ENCODE measurements around the gene OR5AU1. TPM values are rescaled to one million over a fixed set of nuclear protein-coding genes. Genes with fewer than 3 reads are reported as not detected.
A peak's percentile ranks its signal among the peaks of the same experiment; 100 is the strongest.

The OR5AU1 gene
- polyA plus RNA-seq, 1 of the 3 experiments (the other 2 are of a cell fraction) = not detected

GRCh38 chr14:21191809-21192446 is 36.1 kb upstream of the OR5AU1 start:
- H3K9ac ChIP-seq = no peak overlapping the region
- no peaks in the 10 kb centered on the region for H4K20me1 ChIP-seq (ENCODE audit: insufficient read depth)
- H3K4me1 ChIP-seq (ENCODE audit: control insufficient read depth in 1 of 2, insufficient read depth in 2 of 2, low read depth in 1 of 2, low read length in 1 of 2) = peaks cover 0 to 13% of the 10 kb centered on the region in 2 experiments; a peak in 1 of 4 replicates
- H3K79me2 ChIP-seq (ENCODE audit: insufficient read depth) = no peaks in the 10 kb centered on the region
- H3K4me2 ChIP-seq = peak overlapping the region; percentile 70
- no peak overlapping the region; a peak in 1 of 4 replicates for H3K27ac ChIP-seq (ENCODE audit: low read depth in 2 of 2, low read length in 1 of 2)
- DNase-seq = peak; percentile 82
- no peaks in the 10 kb centered on the region for H3F3A ChIP-seq (replicated peaks; ENCODE audit: insufficient read depth)
- no peaks in the 10 kb centered on the region; the same call in 1 of the 2 replicates for H3K27me3 ChIP-seq (ENCODE audit: insufficient read depth)
- 9% methylated on average over 2 of the region's 19 CpGs for WGBS (ENCODE audit: low lambda C conversion rate)
- no peak for TF ChIP-seq TCF12 (IDR thresholded peaks at IDR 0.05)
- no peak for TF ChIP-seq PBX3 (IDR thresholded peaks at IDR 0.05)
- no peak for TF ChIP-seq USF1 (IDR thresholded peaks at IDR 0.05; ENCODE audit: borderline replicate concordance, low read depth)
- no peak for TF ChIP-seq GATA2 (CRISPR knock-in tag; IDR thresholded peaks at IDR 0.05)
- no peak for TF ChIP-seq EZH2phosphoT487 (IDR thresholded peaks at IDR 0.05; ENCODE audit: borderline replicate concordance, low read depth)
- no peak for TF ChIP-seq RAD21 (IDR thresholded peaks at IDR 0.05; ENCODE audit: low read length)
- no peaks in the 10 kb centered on the region for H3K9me3 ChIP-seq
- H3K36me3 ChIP-seq (replicated peaks in 1 of 2; ENCODE audit: control insufficient read depth in 1 of 2, insufficient read depth in 2 of 2, low read length in 1 of 2) = no peaks in the 10 kb centered on the region
- peak overlapping the region; percentile 40 to 50; a peak in 3 of 4 replicates for H3K4me3 ChIP-seq (ENCODE audit: low read depth in 2 of 2, low read length in 1 of 2)
- H3K9me2 ChIP-seq = no peaks in the 10 kb centered on the region
- ChIA-PET POLR2A (no interaction called here), CTCF (interaction anchor here (1.6 kb wide), 1 partner anchor 56 kb away, joined by 4 read pairs; no protein-coding TSS in a partner anchor)
- H2AFZ ChIP-seq (ENCODE audit: low read depth) = peak overlapping the region; percentile 33

- ChIA-PET POLR2A (no interaction called here), CTCF (interaction anchor here (1.6 kb wide), 1 partner anchor 55 kb away, joined by 4 read pairs; no protein-coding TSS in a partner anchor)
- Histone ChIP-seq H3K36me3 (replicated peaks in 1 of 2; ENCODE audit: control insufficient read depth in 1 of 2, insufficient read depth in 2 of 2, low read length in 1 of 2) (no peaks in the 10 kb centered on the region), H3K27me3 (ENCODE audit: insufficient read depth) (no peaks in the 10 kb centered on the region; the same call in 1 of the 2 replicates), H3F3A (replicated peaks; ENCODE audit: insufficient read depth) (no peaks in the 10 kb centered on the region), H2AFZ (ENCODE audit: low read depth) (peak overlapping the region; percentile 33), H3K79me2 (ENCODE audit: insufficient read depth) (no peaks in the 10 kb centered on the region), H3K4me2 (peak overlapping the region; percentile 70; the same call in 1 of the 2 replicates), H3K9ac (no peak overlapping the region), H4K20me1 (ENCODE audit: insufficient read depth) (no peaks in the 10 kb centered on the region), H3K4me1 (ENCODE audit: control insufficient read depth in 1 of 2, insufficient read depth in 2 of 2, low read depth in 1 of 2, low read length in 1 of 2) (peaks cover 0 to 13% of the 10 kb centered on the region in 2 experiments; a peak in 1 of 4 replicates), H3K9me2 (no peaks in the 10 kb centered on the region), H3K27ac (ENCODE audit: low read depth in 2 of 2, low read length in 1 of 2) (no peak overlapping the region), H3K9me3 (no peaks in the 10 kb centered on the region), H3K4me3 (ENCODE audit: low read depth in 2 of 2, low read length in 1 of 2) (peak overlapping the region; percentile 40 to 50; a peak in 3 of 4 replicates)
- WGBS (ENCODE audit: low lambda C conversion rate) = 83% methylated on average over 6 of the region's 7 CpGs
- TF ChIP-seq FOSL2 (IDR thresholded peaks at IDR 0.05; ENCODE audit: borderline replicate concordance, low read depth) = no peak
- no peak for TF ChIP-seq TAF1 (IDR thresholded peaks at IDR 0.05; ENCODE audit: borderline replicate concordance, low read depth, low read length)
- no peak for TF ChIP-seq YY1 (IDR thresholded peaks at IDR 0.05; ENCODE audit: low read depth)
- no peak for TF ChIP-seq SMC3 (IDR thresholded peaks at IDR 0.05; ENCODE audit: low read depth, low read length)
- no peak for TF ChIP-seq USF2 (IDR thresholded peaks at IDR 0.05; ENCODE audit: borderline replicate concordance, low read depth, low read length)
- TF ChIP-seq CTCF (IDR thresholded peaks at IDR 0.05) = no peak
- no peak for TF ChIP-seq MEF2A (IDR thresholded peaks at IDR 0.05; ENCODE audit: borderline replicate concordance, low read depth)
- no peak for TF ChIP-seq ELF1 (IDR thresholded peaks at IDR 0.05)
- no peak for TF ChIP-seq USF1 (IDR thresholded peaks at IDR 0.05; ENCODE audit: borderline replicate concordance, low read depth)
- no peak for TF ChIP-seq IRF3 (IDR thresholded peaks at IDR 0.05; ENCODE audit: low read depth, low read length)
- TF ChIP-seq RCOR1 (IDR thresholded peaks at IDR 0.05; ENCODE audit: low read length) = no peak
- no peak for TF ChIP-seq POLR2AphosphoS5 (IDR thresholded peaks at IDR 0.05; ENCODE audit: low read depth, low read length)
- peak; percentile 18 for DNase-seq
Measured at GRCh38 chr14:21191261-21191808, 35.5 kb upstream of the OR5AU1 start.

All from SK-N-SH (cell line).